ENCODE data around the gene PDK3. TPM values are rescaled to one million over a fixed set of nuclear protein-coding genes. Genes with fewer than 3 reads are reported as not detected.

The PDK3 gene
- total RNA-seq, 1 experiment from 2014 or later = 1.4 TPM

DNA sequence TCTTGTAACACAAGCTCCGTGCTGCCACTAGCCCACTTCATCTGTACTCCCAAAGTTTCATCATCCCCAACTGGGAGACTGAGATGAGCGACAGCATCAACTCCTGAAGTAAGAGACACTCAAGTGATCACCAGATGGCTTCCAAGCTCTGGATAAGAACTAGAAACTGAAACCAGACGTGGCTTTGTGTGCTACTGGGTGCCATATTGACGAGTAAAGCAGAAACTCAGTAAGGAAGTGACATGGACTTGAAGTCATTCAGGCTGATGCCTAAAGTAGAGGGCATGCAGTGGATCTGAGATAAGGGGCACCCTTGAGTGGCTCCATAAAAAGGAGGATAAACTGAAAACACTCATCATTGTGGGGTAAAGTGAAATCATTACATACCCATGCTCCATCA lies 109.7 kb downstream of the PDK3 start:
- Mint-ChIP-seq H3K27ac (ENCODE audit: low read depth, unreplicated experiment) (no peak overlapping the region), H3K4me1 (ENCODE audit: insufficient read depth, unreplicated experiment) (no peaks in the 10 kb centered on the region), H3K27me3 (ENCODE audit: insufficient read depth, unreplicated experiment) (peaks cover 41% of the 10 kb centered on the region), H3K4me3 (ENCODE audit: unreplicated experiment) (no peak overlapping the region), H3K36me3 (ENCODE audit: insufficient read depth, unreplicated experiment) (no peaks in the 10 kb centered on the region), H3K9me3 (ENCODE audit: unreplicated experiment) (no peaks in the 10 kb centered on the region)
- DNase-seq (ENCODE audit: unreplicated experiment) = no peak
- intact Hi-C loops (cut with micrococcal nuclease) = loop anchor here (5.0 kb wide), 1 partner anchor 193 kb away; no protein-coding TSS in a partner anchor
- TF ChIP-seq, protein P1, sequence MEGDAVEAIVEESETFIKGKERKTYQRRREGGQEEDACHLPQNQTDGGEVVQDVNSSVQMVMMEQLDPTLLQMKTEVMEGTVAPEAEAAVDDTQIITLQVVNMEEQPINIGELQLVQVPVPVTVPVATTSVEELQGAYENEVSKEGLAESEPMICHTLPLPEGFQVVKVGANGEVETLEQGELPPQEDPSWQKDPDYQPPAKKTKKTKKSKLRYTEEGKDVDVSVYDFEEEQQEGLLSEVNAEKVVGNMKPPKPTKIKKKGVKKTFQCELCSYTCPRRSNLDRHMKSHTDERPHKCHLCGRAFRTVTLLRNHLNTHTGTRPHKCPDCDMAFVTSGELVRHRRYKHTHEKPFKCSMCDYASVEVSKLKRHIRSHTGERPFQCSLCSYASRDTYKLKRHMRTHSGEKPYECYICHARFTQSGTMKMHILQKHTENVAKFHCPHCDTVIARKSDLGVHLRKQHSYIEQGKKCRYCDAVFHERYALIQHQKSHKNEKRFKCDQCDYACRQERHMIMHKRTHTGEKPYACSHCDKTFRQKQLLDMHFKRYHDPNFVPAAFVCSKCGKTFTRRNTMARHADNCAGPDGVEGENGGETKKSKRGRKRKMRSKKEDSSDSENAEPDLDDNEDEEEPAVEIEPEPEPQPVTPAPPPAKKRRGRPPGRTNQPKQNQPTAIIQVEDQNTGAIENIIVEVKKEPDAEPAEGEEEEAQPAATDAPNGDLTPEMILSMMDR (IDR thresholded peaks at IDR 0.05; ENCODE audit: unreplicated experiment) = no peak
- ChIA-PET POLR2A (no interaction called here), CTCF (no interaction called here)
- BruUV-seq (replicated peaks) = no TSS peak

DNA sequence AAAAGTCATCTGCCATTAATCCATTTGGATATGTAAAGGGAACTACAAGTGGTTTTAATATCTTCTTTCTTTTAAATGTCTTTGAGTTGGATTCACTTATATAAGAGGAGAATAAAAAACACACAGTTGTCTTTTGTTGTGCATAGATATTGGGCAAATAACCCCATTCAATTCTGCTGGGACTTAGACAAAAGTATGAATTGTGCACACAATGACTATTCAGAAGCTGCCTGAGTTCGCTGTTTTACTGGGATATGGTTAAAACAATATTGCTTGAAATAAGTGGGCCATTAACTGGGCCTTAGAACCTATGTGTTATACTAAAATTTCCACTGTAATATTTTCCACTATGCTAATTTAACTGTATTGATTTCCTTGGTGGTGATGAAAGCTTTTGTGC lies 110.4 kb downstream of the PDK3 start:
- no peak for DNase-seq (ENCODE audit: unreplicated experiment)
- no peaks in the 10 kb centered on the region for H3K4me1 Mint-ChIP-seq (ENCODE audit: insufficient read depth, unreplicated experiment)
- H3K9me3 Mint-ChIP-seq (ENCODE audit: unreplicated experiment) = no peaks in the 10 kb centered on the region
- TF ChIP-seq, protein P1 (IDR thresholded peaks at IDR 0.05; ENCODE audit: unreplicated experiment) = no peak
- intact Hi-C loops (cut with micrococcal nuclease) = loop anchor here (5.0 kb wide), 1 partner anchor 192 kb away; no protein-coding TSS in a partner anchor
- no peaks in the 10 kb centered on the region for H3K36me3 Mint-ChIP-seq (ENCODE audit: insufficient read depth, unreplicated experiment)
- ChIA-PET CTCF (no interaction called here), POLR2A (no interaction called here)
- peaks cover 44% of the 10 kb centered on the region for H3K27me3 Mint-ChIP-seq (ENCODE audit: insufficient read depth, unreplicated experiment)
- no TSS peak for BruUV-seq (replicated peaks)
- H3K4me3 Mint-ChIP-seq (ENCODE audit: unreplicated experiment) = no peak overlapping the region
- no peak overlapping the region for H3K27ac Mint-ChIP-seq (ENCODE audit: low read depth, unreplicated experiment)

DNA sequence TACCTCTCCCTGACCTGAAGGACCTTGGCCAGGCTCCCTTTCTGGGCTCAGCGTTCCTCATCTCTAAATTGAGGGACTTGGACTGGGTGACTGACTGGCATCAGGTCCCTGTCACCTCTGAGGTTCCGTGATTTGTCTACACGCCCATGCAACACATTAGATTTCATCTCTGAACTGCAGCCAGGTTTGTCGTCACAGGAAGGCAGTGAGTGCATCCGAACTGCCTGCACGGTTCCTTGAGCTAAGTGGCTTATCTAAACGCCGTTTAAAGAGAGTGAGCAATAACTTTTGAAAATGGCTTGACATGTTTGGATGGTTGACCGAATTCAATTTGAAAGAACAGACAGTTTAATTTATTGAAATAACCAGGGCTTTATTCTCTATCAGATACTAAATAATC lies 112.0 kb downstream of the PDK3 start:
- CTCF ChIA-PET = no interaction called here
- no TSS peak for BruUV-seq (replicated peaks)
- Mint-ChIP-seq H3K27me3 (ENCODE audit: insufficient read depth, unreplicated experiment) (peaks cover 51% of the 10 kb centered on the region), H3K36me3 (ENCODE audit: insufficient read depth, unreplicated experiment) (no peaks in the 10 kb centered on the region), H3K4me3 (ENCODE audit: unreplicated experiment) (no peak overlapping the region), H3K4me1 (ENCODE audit: insufficient read depth, unreplicated experiment) (no peaks in the 10 kb centered on the region), H3K9me3 (ENCODE audit: unreplicated experiment) (no peaks in the 10 kb centered on the region), H3K27ac (ENCODE audit: low read depth, unreplicated experiment) (no peak overlapping the region)
- no peak for DNase-seq (ENCODE audit: unreplicated experiment)
- intact Hi-C loops (cut with micrococcal nuclease) = loop anchor here (5.0 kb wide), 1 partner anchor 190 kb away; no protein-coding TSS in a partner anchor
- POLR2A ChIA-PET = no interaction called here
- TF ChIP-seq, protein P1 (IDR thresholded peaks at IDR 0.05; ENCODE audit: unreplicated experiment) = no peak

Other genes with a start within 250 kb of the PDK3 start
- not detected in 2 replicates for gene SUPT20HL2, start 151.2 kb upstream of the PDK3 start, total RNA-seq (2022)
- not detected in 2 replicates for gene SUPT20HL1, start 104.6 kb upstream of the PDK3 start, total RNA-seq (2022)
- not detected in 2 replicates for gene PCYT1B, start 182.1 kb downstream of the PDK3 start, total RNA-seq (2022)
- gene POLA1, start 228.6 kb downstream of the PDK3 start, total RNA-seq (2022) = 5.8 and 9.8 TPM in 2 replicates

Measured in MCF 10A (cell line).